ENCODE measurements around the gene OR4K17. TPM values are rescaled to one million over a fixed set of nuclear protein-coding genes. Genes with fewer than 3 reads are reported as not detected.
"Not testable (repeated sequence)": the region's sequence is repeated elsewhere in the genome, so short reads cannot be mapped to it uniquely, and the experiment has no call there.

Gene OR4K17
- total and polyA plus RNA-seq, 4 donors: not detected

GRCh38 chr14:20143911-20144310, 33.4 kb downstream of the OR4K17 start:
- Histone ChIP-seq H3K4me1 (ENCODE audit: control insufficient read depth in 1 of 2, insufficient read depth in 2 of 2, low read length in 2 of 2) (no peaks in the 10 kb centered on the region), H3K36me3 (ENCODE audit: control insufficient read depth in 1 of 2, insufficient read depth in 2 of 2, low read length in 1 of 2) (no peaks in the 10 kb centered on the region), H3K4me3 (ENCODE audit: low read length in 2 of 2) (no peak overlapping the region), H3K27ac (ENCODE audit: low read depth in 1 of 2, low read length in 2 of 2) (no peak overlapping the region), H3K9me3 (ENCODE audit: control insufficient read depth, low read length) (peaks cover 1% of the 10 kb centered on the region), H3K27me3 (ENCODE audit: control insufficient read depth in 1 of 2, insufficient read depth in 2 of 2, low read length in 1 of 2) (no peaks in the 10 kb centered on the region)
- DNase-seq: no peak
- 20 to 25% methylated on average over 7 of the region's 7 CpGs for WGBS, 2 donors
- intact Hi-C loops (cut with DNase I): no loop called here
- ATAC-seq (ENCODE audit: low FRiP score): no peak

GRCh38 chr14:20144820-20145219, 34.3 kb downstream of the OR4K17 start:
- intact Hi-C loops (cut with DNase I): no loop called here
- Histone ChIP-seq H3K27ac (ENCODE audit: low read depth in 1 of 2, low read length in 2 of 2) (no peak overlapping the region), H3K9me3 (ENCODE audit: control insufficient read depth, low read length) (peaks cover 3% of the 10 kb centered on the region), H3K4me1 (ENCODE audit: control insufficient read depth in 1 of 2, insufficient read depth in 2 of 2, low read length in 2 of 2) (no peaks in the 10 kb centered on the region), H3K4me3 (ENCODE audit: low read length in 2 of 2) (no peak overlapping the region), H3K27me3 (ENCODE audit: control insufficient read depth in 1 of 2, insufficient read depth in 2 of 2, low read length in 1 of 2) (no peaks in the 10 kb centered on the region), H3K36me3 (ENCODE audit: control insufficient read depth in 1 of 2, insufficient read depth in 2 of 2, low read length in 1 of 2) (no peaks in the 10 kb centered on the region)
- ATAC-seq (ENCODE audit: low FRiP score) (no peak), DNase-seq (no peak)
- 52 to 53% methylated on average over 1 of the region's 1 CpG for whole genome bisulfite sequencing, 2 donors

- H3K36me3 ChIP-seq (ENCODE audit: control insufficient read depth in 1 of 2, insufficient read depth in 2 of 2, low read length in 1 of 2): no peaks in the 10 kb centered on the region
- intact Hi-C loops (cut with DNase I): no loop called here
Observed at GRCh38 chr14:20164462-20164861, 53.9 kb downstream of the OR4K17 start.

GRCh38 chr14:20167091-20167490, 56.6 kb downstream of the OR4K17 start:
- H3K27me3 ChIP-seq (ENCODE audit: control insufficient read depth in 1 of 2, insufficient read depth in 2 of 2, low read length in 1 of 2): no peaks in the 10 kb centered on the region
- ATAC-seq (ENCODE audit: low FRiP score) (no peak), DNase-seq (no peak)
- no peaks in the 10 kb centered on the region for H3K4me1 ChIP-seq (ENCODE audit: control insufficient read depth in 1 of 2, insufficient read depth in 2 of 2, low read length in 2 of 2)
- H3K9me3 ChIP-seq (ENCODE audit: control insufficient read depth, low read length): peaks cover 5% of the 10 kb centered on the region
- no peaks in the 10 kb centered on the region for H3K36me3 ChIP-seq (ENCODE audit: control insufficient read depth in 1 of 2, insufficient read depth in 2 of 2, low read length in 1 of 2)
- intact Hi-C loops (cut with DNase I): no loop called here
- H3K4me3 ChIP-seq (ENCODE audit: low read length in 2 of 2): no peak overlapping the region
- no peak overlapping the region for H3K27ac ChIP-seq (ENCODE audit: low read depth in 1 of 2, low read length in 2 of 2)

More at GRCh38 chr14:20164462-20164861, 53.9 kb downstream of the OR4K17 start:
- no peaks in the 10 kb centered on the region for H3K4me1 ChIP-seq (ENCODE audit: control insufficient read depth in 1 of 2, insufficient read depth in 2 of 2, low read length in 2 of 2)
- H3K27me3 ChIP-seq (ENCODE audit: control insufficient read depth in 1 of 2, insufficient read depth in 2 of 2, low read length in 1 of 2): no peaks in the 10 kb centered on the region
- H3K9me3 ChIP-seq (ENCODE audit: control insufficient read depth, low read length): peaks cover 3% of the 10 kb centered on the region
- DNase-seq (no peak), ATAC-seq (ENCODE audit: low FRiP score) (no peak)
- H3K27ac ChIP-seq (ENCODE audit: low read depth in 1 of 2, low read length in 2 of 2): no peak overlapping the region
- no peak overlapping the region for H3K4me3 ChIP-seq (ENCODE audit: low read length in 2 of 2)

DNA sequence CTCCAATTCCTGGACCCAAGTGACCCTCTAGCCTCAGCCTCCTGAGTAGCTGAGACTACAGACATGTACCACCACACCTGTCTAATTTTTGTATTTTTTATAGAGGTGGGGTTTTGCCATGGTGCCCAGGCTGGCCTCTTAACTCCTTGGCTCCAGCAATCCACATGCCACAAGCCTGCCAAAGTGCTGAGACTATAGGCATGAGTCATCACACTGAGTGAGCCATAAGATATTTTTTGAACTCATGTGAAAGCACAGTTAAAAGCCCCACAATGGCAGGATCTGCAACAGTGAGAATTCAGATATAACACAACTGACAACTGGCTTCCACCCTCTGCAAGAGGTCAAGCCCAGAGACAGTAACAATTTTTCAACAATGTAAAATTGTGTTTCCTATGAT, 59.3 kb downstream of the OR4K17 start:
- H3K9me3 ChIP-seq (ENCODE audit: control insufficient read depth, low read length); H3K4me3 ChIP-seq (ENCODE audit: low read length in 2 of 2); H3K27me3 ChIP-seq (ENCODE audit: control insufficient read depth in 1 of 2, insufficient read depth in 2 of 2, low read length in 1 of 2); H3K4me1 ChIP-seq (ENCODE audit: control insufficient read depth in 1 of 2, insufficient read depth in 2 of 2, low read length in 2 of 2); DNase-seq; H3K36me3 ChIP-seq (ENCODE audit: control insufficient read depth in 1 of 2, insufficient read depth in 2 of 2, low read length in 1 of 2); H3K27ac ChIP-seq (ENCODE audit: low read depth in 1 of 2, low read length in 2 of 2); ATAC-seq (ENCODE audit: low FRiP score); intact Hi-C loops (cut with DNase I): not testable (repeated sequence)

Other genes starting within 250 kb of the OR4K17 start
- gene OR4K2, start 235.6 kb upstream of the OR4K17 start, total RNA-seq: not detected
- gene OR4K2, start 235.6 kb upstream of the OR4K17 start, polyA plus RNA-seq: under 1 TPM in 1 of 2 donors, not detected in 1; 0.03 TPM
- gene OR4K5, start 190.1 kb upstream of the OR4K17 start, total RNA-seq: not detected
- gene OR4K5, start 190.1 kb upstream of the OR4K17 start, polyA plus RNA-seq: not detected
- not detected for gene OR4K1, start 179.8 kb upstream of the OR4K17 start, total RNA-seq
- under 1 TPM in 1 of 2 donors, not detected in 1; 0.50 TPM for gene OR4K1, start 179.8 kb upstream of the OR4K17 start, polyA plus RNA-seq
- gene OR4K15, start 135.1 kb upstream of the OR4K17 start, total RNA-seq: not detected
- gene OR4K15, start 135.1 kb upstream of the OR4K17 start, polyA plus RNA-seq: not detected
- not detected for gene OR4Q2, start 108.6 kb upstream of the OR4K17 start, total RNA-seq
- gene OR4Q2, start 108.6 kb upstream of the OR4K17 start, polyA plus RNA-seq: not detected
- gene OR4K14, start 91.4 kb upstream of the OR4K17 start, total RNA-seq: not detected
- gene OR4K14, start 91.4 kb upstream of the OR4K17 start, polyA plus RNA-seq: not detected
- gene OR4K13, start 74.7 kb upstream of the OR4K17 start, total RNA-seq: not detected
- gene OR4K13, start 74.7 kb upstream of the OR4K17 start, polyA plus RNA-seq: not detected
- not detected for gene OR4L1, start 50.7 kb upstream of the OR4K17 start, total RNA-seq
- gene OR4L1, start 50.7 kb upstream of the OR4K17 start, polyA plus RNA-seq: not detected
- not detected for gene OR4N5, start 28.1 kb downstream of the OR4K17 start, total RNA-seq
- gene OR4N5, start 28.1 kb downstream of the OR4K17 start, polyA plus RNA-seq: not detected
- gene OR11G2, start 80.2 kb downstream of the OR4K17 start, total RNA-seq: not detected
- not detected for gene OR11G2, start 80.2 kb downstream of the OR4K17 start, polyA plus RNA-seq
- not detected for gene OR11H6, start 113.0 kb downstream of the OR4K17 start, total RNA-seq
- not detected for gene OR11H6, start 113.0 kb downstream of the OR4K17 start, polyA plus RNA-seq
- not detected for gene OR11H7, start 118.2 kb downstream of the OR4K17 start, total RNA-seq
- gene OR11H7, start 118.2 kb downstream of the OR4K17 start, polyA plus RNA-seq: not detected
- gene OR11H4, start 128.5 kb downstream of the OR4K17 start, total RNA-seq: not detected
- gene OR11H4, start 128.5 kb downstream of the OR4K17 start, polyA plus RNA-seq: not detected
- gene TTC5, start 195.2 kb downstream of the OR4K17 start, total RNA-seq: 10 to 100 TPM; 12.0 to 15.4 TPM
- 1 to 10 TPM; 3.0 to 4.3 TPM for gene TTC5, start 195.2 kb downstream of the OR4K17 start, polyA plus RNA-seq
- gene CCNB1IP1, start 222.5 kb downstream of the OR4K17 start, total RNA-seq: 10 to 100 TPM; 34.6 to 50.9 TPM
- gene CCNB1IP1, start 222.5 kb downstream of the OR4K17 start, polyA plus RNA-seq: 10 to 100 TPM; 65.5 to 75.4 TPM
- gene PARP2, start 232.9 kb downstream of the OR4K17 start, total RNA-seq: 10 to 100 TPM; 13.4 to 19.5 TPM
- gene PARP2, start 232.9 kb downstream of the OR4K17 start, polyA plus RNA-seq: 10 to 100 TPM; 13.4 to 21.4 TPM